Left kidney (tissue), 1 donor: ENCODE data around the gene CCDC83. TPM values are rescaled to one million over a fixed set of nuclear protein-coding genes. Genes with fewer than 3 reads are reported as not detected.

Experiments used
- polyA plus RNA-seq: library from polyadenylated mRNA; unstranded; fragments of 120-200 nt; gene quantifications from one replicate; pipeline ENCODE4 v1.2.1, GENCODE V29; 2013; ENCODE audit not compliant: insufficient read length

The CCDC83 gene
- polyA plus RNA-seq, 1 donor: 0.12 TPM

Other genes with a start within 250 kb of the CCDC83 start
- 13.4 TPM for gene DLG2, start 228.0 kb upstream of the CCDC83 start, polyA plus RNA-seq
- gene TMEM126B, start 226.8 kb upstream of the CCDC83 start, polyA plus RNA-seq: 69.7 TPM
- 33.7 TPM for gene TMEM126A, start 207.4 kb upstream of the CCDC83 start, polyA plus RNA-seq
- 141 TPM for gene CREBZF, start 190.3 kb upstream of the CCDC83 start, polyA plus RNA-seq
- gene CCDC89, start 169.2 kb upstream of the CCDC83 start, polyA plus RNA-seq: 3.0 TPM
- gene SYTL2, start 44.2 kb upstream of the CCDC83 start, polyA plus RNA-seq: 106 TPM
- 334 TPM for gene PICALM, start 213.7 kb downstream of the CCDC83 start, polyA plus RNA-seq